ENCODE measurements around the gene TMEM119. TPM values are rescaled to one million over a fixed set of nuclear protein-coding genes. Genes with fewer than 3 reads are reported as not detected.
"Not testable (repeated sequence)": the region's sequence is repeated elsewhere in the genome, so short reads cannot be mapped to it uniquely, and the experiment has no call there.

The TMEM119 gene
- total and polyA plus RNA-seq, 5 experiments from 2014 or later: 0.06 to 0.77 (median 0.24) TPM; not detected in 1

DNA sequence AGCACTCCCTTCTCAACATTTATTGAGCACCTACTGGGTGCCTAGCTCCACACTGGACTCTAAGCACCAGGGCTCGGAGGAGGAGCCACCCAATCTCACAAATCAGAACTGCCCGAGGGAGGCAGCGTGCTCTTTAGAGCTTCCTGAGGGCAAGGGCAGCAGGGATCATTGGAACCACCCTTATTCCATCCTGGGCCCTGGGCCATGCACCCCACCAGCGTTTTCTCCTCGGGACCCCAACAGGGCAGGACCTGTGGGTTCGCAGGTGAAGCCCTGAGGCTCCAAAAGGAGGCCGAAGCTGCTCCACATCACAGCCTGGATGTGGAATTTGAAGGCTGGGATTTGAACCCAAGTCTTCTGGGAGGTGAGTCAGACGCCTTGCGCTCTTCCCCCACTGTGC, 15.4 kb downstream of the TMEM119 start:
- ATAC-seq (no peak), DNase-seq (peak in 1 of 10 donors; percentile 37)
- Mint-ChIP-seq H3K4me1 (peaks cover 0 to 11% (median 4%) of the 10 kb centered on the region in 4 donors), H3K36me3 (no peaks in the 10 kb centered on the region), H3K27me3 (peaks cover 0 to 1% (median 0%) of the 10 kb centered on the region in 5 donors), H3K27ac (no peak overlapping the region), H3K4me3 (no peak overlapping the region), H3K9me3 (peaks cover 0 to 15% (median 0%) of the 10 kb centered on the region in 9 donors)
- POLR2A ChIA-PET: no interaction called here

- Mint-ChIP-seq H3K4me1 (peaks cover 4 to 17% (median 8%) of the 10 kb centered on the region in 4 donors), H3K4me3 (no peak overlapping the region), H3K27ac (peak overlapping the region in 1 of 10 donors; percentile 56), H3K9me3 (peaks cover 0 to 15% (median 0%) of the 10 kb centered on the region in 9 donors), H3K36me3 (no peaks in the 10 kb centered on the region), H3K27me3 (peaks cover 0 to 1% (median 0%) of the 10 kb centered on the region in 5 donors)
- ATAC-seq: no peak
- POLR2A ChIA-PET: no interaction called here
- peak in 1 of 10 donors; percentile 46 for DNase-seq
Observed at GRCh38 chr12:108581311-108582227, 16.3 kb downstream of the TMEM119 start.

DNA sequence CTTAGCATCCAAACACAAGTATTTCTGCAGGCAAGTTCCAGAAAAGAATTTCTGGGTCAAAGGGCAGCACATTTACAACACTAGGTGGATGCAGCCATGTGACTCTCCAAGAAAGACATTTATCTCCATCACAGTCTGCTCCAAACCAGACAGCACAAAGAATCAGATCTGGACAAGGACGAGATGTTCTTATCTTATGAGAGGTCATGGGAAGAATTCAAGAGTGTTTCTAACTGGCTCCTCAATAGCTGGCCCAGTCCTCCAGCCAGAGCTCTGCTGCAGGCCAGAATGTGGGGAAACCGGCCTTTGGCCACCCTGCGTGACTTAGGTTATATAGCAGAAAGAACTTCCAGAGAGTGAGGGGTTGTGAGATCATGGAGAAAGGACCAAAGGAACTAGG, 17.4 kb downstream of the TMEM119 start:
- Mint-ChIP-seq H3K27ac (peak overlapping the region in 1 of 10 donors; percentile 41), H3K9me3 (peaks cover 0 to 15% (median 0%) of the 10 kb centered on the region in 9 donors), H3K27me3 (peaks cover 0 to 1% (median 0%) of the 10 kb centered on the region in 5 donors), H3K4me3 (no peak overlapping the region), H3K4me1 (peaks cover 10 to 27% (median 17%) of the 10 kb centered on the region in 4 donors), H3K36me3 (no peaks in the 10 kb centered on the region)
- POLR2A ChIA-PET: interaction anchor here (0.7 kb wide), 1 partner anchor 114 kb away, joined by 4 read pairs; no protein-coding TSS in a partner anchor
- DNase-seq (no peak), ATAC-seq (no peak)

- H3K36me3 Mint-ChIP-seq: no peaks in the 10 kb centered on the region
Observed at GRCh38 chr12:108578813-108579212, 19.1 kb downstream of the TMEM119 start.

DNA sequence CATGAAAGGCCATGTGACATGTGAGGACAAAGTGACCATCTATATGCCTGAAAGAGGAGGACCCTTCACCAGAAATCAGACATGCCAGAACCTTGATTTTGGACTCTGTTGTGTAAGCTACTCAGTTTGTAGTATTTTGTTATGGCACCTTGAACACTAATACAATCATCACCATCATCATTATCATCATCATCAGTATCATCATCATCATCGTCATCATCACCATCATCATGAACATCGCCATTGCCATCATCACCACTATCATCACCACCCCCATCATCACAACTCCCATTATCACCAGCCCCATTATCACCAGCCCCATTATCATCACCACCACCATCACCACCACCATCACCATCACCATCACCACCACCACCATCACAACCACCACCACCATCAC, 19.6 kb downstream of the TMEM119 start:
- Mint-ChIP-seq H3K27ac (peak overlapping the region in 1 of 10 donors; percentile 81), H3K4me1 (peaks cover 22 to 47% (median 33%) of the 10 kb centered on the region in 4 donors), H3K27me3 (no peaks in the 10 kb centered on the region), H3K36me3 (no peaks in the 10 kb centered on the region), H3K9me3 (peaks cover 0 to 15% (median 0%) of the 10 kb centered on the region in 9 donors), H3K4me3 (no peak overlapping the region)
- POLR2A ChIA-PET: interaction anchor here (1.3 to 2.4 kb wide), 3 partner anchors 9 to 16 kb away, joined by 3 to 8 read pairs (median 4); partner anchors contain the start of gene ISCU
- DNase-seq (no peak), ATAC-seq (no peak)

More at GRCh38 chr12:108578813-108579212, 19.1 kb downstream of the TMEM119 start:
- no peaks in the 10 kb centered on the region for H3K27me3 Mint-ChIP-seq
- no peak overlapping the region for H3K4me3 Mint-ChIP-seq
- peak overlapping the region in 6 of 10 donors; percentile 9 to 83 (median 49) for H3K27ac Mint-ChIP-seq
- H3K4me1 Mint-ChIP-seq: peaks cover 22 to 44% (median 31%) of the 10 kb centered on the region in 4 donors
- peaks cover 0 to 15% (median 0%) of the 10 kb centered on the region in 9 donors for H3K9me3 Mint-ChIP-seq
- no peak for DNase-seq
- POLR2A ChIA-PET: no interaction called here
- no peak for ATAC-seq

DNA sequence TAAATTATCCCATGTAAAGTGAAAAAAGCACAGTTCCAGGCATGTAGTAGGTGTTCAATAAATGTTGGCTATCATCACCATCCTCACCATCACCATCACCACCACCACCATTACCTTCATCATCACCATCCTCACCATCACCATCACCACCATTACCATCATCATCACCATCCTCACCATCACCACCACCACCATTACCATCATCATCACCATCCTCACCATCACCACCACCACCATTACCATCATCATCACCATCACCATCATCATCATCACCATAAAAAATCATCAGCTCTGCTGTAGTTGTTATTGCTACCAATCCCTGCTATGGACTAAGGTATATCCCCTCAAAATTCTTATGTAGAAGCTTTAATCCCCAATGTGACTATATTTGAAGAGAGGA, 20.4 kb downstream of the TMEM119 start:
- POLR2A ChIA-PET: interaction anchor here (1.1 to 2.4 kb wide), 5 partner anchors 9 to 56 kb away, joined by 3 to 8 read pairs (median 4); partner anchors contain the start of genes ISCU and SELPLG
- H3K36me3 Mint-ChIP-seq: no peaks in the 10 kb centered on the region
- DNase-seq (no peak), ATAC-seq (no peak)
- H3K27ac Mint-ChIP-seq: peak overlapping the region in 4 of 10 donors; percentile 16 to 63 (median 40)
- no peak overlapping the region for H3K4me3 Mint-ChIP-seq
- no peaks in the 10 kb centered on the region for H3K27me3 Mint-ChIP-seq
- peaks cover 25 to 54% (median 39%) of the 10 kb centered on the region in 4 donors for H3K4me1 Mint-ChIP-seq
- peaks cover 0 to 15% (median 0%) of the 10 kb centered on the region in 9 donors for H3K9me3 Mint-ChIP-seq

- ATAC-seq (no peak), DNase-seq (no peak)
- Mint-ChIP-seq H3K27ac (peak overlapping the region in 2 of 10 donors; percentile 15 to 48), H3K9me3 (peaks cover 0 to 15% (median 0%) of the 10 kb centered on the region in 9 donors), H3K4me3 (peak overlapping the region in 2 of 10 donors; percentile 54 to 72), H3K36me3 (no peaks in the 10 kb centered on the region), H3K27me3 (no peaks in the 10 kb centered on the region), H3K4me1 (peaks cover 29 to 61% (median 45%) of the 10 kb centered on the region in 4 donors)
- POLR2A ChIA-PET: interaction anchor here (0.5 to 2.4 kb wide), 7 partner anchors 8 to 412 kb away, joined by 3 to 8 read pairs (median 4); partner anchors contain the start of genes ISCU and SELPLG
Observed at GRCh38 chr12:108576660-108577234, 21.1 kb downstream of the TMEM119 start.

DNA sequence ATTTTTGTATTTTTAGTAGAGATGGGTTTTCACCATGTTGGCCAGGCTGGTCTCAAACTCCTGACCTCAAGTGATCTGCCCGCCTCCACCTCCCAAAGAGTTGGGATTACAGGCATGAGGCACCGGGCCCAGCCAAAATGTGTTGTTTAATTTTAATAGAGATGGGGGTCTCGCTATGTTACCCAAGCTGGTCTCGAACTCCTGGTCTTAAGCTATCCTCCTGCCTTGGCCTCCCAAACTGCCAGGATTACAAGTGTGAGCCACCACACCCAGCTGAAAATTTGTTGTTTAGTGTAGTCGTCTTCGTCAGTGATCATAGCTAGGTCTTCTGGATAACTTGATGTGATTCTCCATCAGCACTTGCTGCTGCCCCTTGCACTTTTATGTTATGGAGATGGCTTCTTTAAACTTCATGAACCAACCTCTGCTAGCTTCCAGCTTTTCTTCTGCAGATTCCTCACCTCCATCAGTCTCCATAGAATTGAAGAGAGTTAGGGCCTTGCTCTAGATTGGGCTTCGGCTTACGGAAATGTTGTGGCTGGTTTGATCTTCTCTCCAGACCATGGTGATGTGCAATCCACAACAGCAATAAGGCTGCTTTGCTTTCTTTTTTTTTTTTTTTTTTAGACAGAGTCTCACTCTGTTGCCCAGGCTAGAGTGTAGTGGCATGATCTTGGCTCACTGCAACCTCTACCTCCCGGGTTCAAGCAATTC, 22.5 kb downstream of the TMEM119 start:
- Mint-ChIP-seq H3K9me3 (peaks cover 0 to 15% (median 0%) of the 10 kb centered on the region in 9 donors), H3K27me3 (no peaks in the 10 kb centered on the region), H3K36me3 (no peaks in the 10 kb centered on the region), H3K27ac (peak overlapping the region; percentile 40 to 92 (median 76)), H3K4me1 (peaks cover 35 to 74% (median 56%) of the 10 kb centered on the region in 4 donors), H3K4me3 (peak overlapping the region; percentile 7 to 78 (median 62))
- ATAC-seq (peak; percentile 86), DNase-seq (peak in 4 of 10 donors; percentile 19 to 54 (median 38))
- POLR2A ChIA-PET: interaction anchor here (0.7 to 1.0 kb wide), 4 partner anchors 9 to 479 kb away, joined by 3 to 5 read pairs (median 3); no protein-coding TSS in a partner anchor

DNA sequence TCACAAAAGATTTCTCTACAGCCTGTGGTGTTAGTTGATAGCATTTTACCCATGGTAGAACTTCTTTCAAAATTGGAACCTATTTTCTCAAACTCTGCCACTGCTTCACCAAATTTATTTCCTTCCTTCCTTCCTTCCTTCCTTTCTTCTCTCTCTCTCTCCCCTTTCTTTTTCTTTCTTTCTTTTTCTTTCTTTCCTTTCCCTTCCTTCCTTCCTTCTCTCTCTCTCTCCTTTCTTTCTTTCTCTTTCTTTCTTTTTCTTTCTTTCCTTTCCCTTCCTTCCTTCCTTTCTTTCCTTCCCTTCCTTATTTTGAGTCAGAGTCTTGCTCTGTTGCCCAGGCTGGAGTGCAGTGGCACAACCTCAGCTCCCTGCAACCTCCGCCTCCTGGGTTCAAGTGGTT, 23.6 kb downstream of the TMEM119 start:
- not testable (repeated sequence) for H3K36me3 Mint-ChIP-seq, DNase-seq, ATAC-seq, H3K27me3 Mint-ChIP-seq
- H3K9me3 Mint-ChIP-seq: peaks cover 0 to 12% (median 0%) of the 10 kb centered on the region in 9 donors
- POLR2A ChIA-PET: interaction anchor here (1.0 kb wide), 1 partner anchor 9 kb away, joined by 3 read pairs; no protein-coding TSS in a partner anchor
- H3K4me3 Mint-ChIP-seq: peak overlapping the region in 3 of 10 donors; percentile 24 to 63 (median 24)
- peaks cover 37 to 82% (median 63%) of the 10 kb centered on the region in 4 donors for H3K4me1 Mint-ChIP-seq
- peak overlapping the region in 6 of 10 donors; percentile 30 to 80 (median 64) for H3K27ac Mint-ChIP-seq

GRCh38 chr12:108573317-108573716, 24.6 kb downstream of the TMEM119 start:
- no peak for DNase-seq
- H3K9me3 Mint-ChIP-seq: peaks cover 0 to 2% (median 0%) of the 10 kb centered on the region in 9 donors
- no peak for ATAC-seq
- H3K36me3 Mint-ChIP-seq: peaks cover 0 to 8% (median 3%) of the 10 kb centered on the region in 3 donors
- peak overlapping the region in 3 of 10 donors; percentile 5 to 96 (median 19) for H3K27ac Mint-ChIP-seq
- POLR2A ChIA-PET: interaction anchor here (0.7 kb wide), 1 partner anchor 25 kb away, joined by 4 read pairs; no protein-coding TSS in a partner anchor
- peaks cover 44 to 85% (median 71%) of the 10 kb centered on the region in 4 donors for H3K4me1 Mint-ChIP-seq
- no peak overlapping the region for H3K4me3 Mint-ChIP-seq
- no peaks in the 10 kb centered on the region for H3K27me3 Mint-ChIP-seq

GRCh38 chr12:108572166-108572790, 25.6 kb downstream of the TMEM119 start:
- DNase-seq (no peak), ATAC-seq (no peak)
- H3K9me3 Mint-ChIP-seq: no peaks in the 10 kb centered on the region
- peaks cover 43 to 93% (median 80%) of the 10 kb centered on the region in 4 donors for H3K4me1 Mint-ChIP-seq
- H3K27ac Mint-ChIP-seq: peak overlapping the region; percentile 50 to 99 (median 88)
- POLR2A ChIA-PET: no interaction called here
- peaks cover 0 to 17% (median 5%) of the 10 kb centered on the region in 3 donors for H3K36me3 Mint-ChIP-seq
- H3K27me3 Mint-ChIP-seq: no peaks in the 10 kb centered on the region
- H3K4me3 Mint-ChIP-seq: peak overlapping the region in 2 of 10 donors; percentile 8 to 58
